ENCODE measurements around the gene SULF2.
A peak's percentile ranks its signal among the peaks of the same experiment; 100 is the strongest.

SULF2 gene

DNA sequence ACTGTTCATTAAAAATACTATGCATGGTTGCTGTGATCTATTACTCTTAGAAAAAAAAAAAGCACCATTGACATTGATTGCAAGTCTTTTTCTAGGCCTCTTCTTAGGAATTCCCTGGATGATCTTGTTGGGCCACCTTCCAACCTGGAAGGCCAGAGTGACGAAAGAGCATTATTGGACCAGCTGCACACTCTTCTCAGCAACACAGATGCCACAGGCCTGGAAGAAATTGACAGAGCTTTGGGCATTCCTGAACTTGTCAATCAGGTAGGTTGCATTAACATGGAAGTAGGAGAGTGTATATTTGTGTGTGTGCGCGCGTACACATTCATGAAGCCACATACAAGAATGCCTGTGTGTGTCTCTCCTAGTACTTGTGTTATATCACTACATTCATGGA lies 143.2 kb downstream of the SULF2 start:
- DNase-seq = no peak

GRCh38 chr20:47638851-47639250 lies 146.4 kb downstream of the SULF2 start:
- DNase-seq = no peak

DNA sequence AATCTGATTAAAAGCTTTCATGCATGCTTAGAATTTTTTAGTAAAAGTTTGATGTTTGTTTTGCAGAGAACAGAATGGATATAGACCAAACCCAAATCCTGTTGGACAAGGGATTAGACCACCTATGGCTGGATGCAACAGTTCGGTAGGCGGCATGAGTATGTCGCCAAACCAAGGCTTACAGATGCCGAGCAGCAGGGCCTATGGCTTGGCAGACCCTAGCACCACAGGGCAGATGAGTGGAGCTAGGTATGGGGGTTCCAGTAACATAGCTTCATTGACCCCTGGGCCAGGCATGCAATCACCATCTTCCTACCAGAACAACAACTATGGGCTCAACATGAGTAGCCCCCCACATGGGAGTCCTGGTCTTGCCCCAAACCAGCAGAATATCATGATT lies 150.0 kb downstream of the SULF2 start:
- no peak for DNase-seq

DNA sequence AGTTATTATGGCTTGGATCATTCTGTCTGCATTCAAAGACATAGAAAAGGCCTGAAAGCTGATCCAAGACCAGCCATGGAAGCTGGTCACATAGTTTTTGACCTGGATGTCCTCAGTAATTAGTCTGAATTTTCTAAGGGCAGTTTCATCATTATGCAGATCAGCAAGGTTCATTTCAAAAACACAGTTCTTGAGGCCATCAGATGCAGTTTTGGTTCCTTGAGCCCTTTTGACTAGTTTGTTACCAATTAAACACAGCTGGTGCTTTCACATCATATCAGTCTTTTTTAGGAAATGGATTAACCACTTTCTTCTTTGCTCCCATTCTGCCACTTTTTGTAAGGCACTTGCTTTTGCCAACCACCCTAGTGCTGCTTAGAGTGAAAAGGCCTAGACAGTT lies 154.2 kb downstream of the SULF2 start:
- DNase-seq = no peak

GRCh38 chr20:47629907-47630306 lies 155.4 kb downstream of the SULF2 start:
- DNase-seq = no peak

DNA sequence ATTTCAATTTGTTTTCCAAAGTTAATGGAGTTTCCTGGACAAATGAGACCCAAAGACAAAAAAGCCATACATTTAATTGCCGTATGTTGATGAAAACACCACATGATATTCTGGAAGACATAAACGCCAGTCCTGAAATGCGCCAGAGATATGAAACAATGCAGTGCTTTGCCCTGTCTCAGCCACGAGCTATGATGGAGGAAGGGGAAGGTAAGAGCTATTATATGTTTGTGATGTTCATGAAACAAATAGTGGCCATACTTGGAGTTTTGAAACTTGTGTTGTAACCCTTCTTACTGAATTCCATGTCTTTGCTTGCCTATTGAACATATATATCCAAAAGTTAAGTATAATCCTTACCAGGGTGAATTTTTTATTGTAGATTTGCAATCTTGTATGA lies 157.7 kb downstream of the SULF2 start:
- DNase-seq = no peak

DNA sequence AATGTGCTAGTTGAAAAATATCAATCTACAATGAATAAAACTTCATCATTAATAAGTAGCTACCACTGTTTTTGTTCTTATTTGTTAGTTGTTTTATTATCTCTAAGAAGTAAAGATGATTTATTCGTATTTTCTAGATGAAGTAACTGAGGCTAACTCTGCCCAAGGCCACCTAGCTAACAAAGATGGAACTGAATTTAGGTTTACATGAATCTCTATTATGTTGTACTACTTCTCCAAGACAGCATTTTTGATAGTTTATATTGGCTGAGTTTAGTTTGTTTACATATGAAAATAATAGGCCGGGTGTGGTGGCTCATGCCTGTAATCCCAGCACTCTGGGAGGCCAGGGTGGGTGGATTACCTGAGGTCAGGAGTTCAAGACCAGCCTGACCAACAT lies 162.1 kb downstream of the SULF2 start:
- DNase-seq = no peak

DNA sequence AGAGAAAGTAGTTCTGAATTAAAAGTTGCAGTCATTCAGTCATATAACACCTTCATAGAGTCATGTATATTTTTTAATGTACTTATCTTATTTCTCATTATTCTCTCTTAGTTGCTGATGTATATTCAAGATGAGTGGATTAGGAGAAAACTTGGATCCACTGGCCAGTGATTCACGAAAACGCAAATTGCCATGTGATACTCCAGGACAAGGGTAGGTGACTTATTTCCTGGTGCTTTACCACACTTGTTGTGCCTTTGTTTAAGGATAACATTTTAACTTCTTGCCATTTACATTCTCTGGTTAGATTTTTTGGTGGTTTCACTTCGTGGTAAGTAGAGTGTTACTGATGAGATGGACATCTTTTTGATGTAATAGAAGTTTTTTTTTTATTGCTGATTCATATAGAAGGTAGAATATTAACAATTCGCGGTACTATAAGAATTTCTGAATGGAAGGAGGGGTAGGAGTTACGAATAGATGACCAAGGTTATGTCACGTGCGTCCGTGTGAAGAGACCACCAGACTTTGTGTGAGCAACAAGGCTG lies 163.1 kb downstream of the SULF2 start:
- DNase-seq = no peak

- DNase-seq = no peak
These were observed 164.2 kb downstream of the SULF2 start for GRCh38 chr20:47620808-47621805.

DNA sequence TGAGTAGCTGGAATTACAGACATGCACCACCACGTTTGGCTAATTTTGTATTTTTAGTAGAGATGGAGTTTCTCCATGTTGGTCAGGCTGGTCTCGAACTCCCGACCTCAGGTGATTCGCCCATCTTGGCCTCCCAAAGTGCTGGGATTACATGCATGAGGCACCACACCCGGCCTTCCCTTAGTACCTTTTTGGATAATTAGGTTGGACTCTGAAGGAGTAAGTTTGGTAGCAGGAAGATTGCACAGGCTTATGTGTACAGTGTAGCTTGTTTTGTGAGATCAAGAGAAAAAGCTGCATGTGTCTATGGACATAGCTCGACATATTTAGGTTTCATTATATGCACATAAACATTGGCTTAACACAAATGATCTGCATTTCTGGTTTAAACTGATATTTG lies 166.8 kb downstream of the SULF2 start:
- DNase-seq = no peak

DNA sequence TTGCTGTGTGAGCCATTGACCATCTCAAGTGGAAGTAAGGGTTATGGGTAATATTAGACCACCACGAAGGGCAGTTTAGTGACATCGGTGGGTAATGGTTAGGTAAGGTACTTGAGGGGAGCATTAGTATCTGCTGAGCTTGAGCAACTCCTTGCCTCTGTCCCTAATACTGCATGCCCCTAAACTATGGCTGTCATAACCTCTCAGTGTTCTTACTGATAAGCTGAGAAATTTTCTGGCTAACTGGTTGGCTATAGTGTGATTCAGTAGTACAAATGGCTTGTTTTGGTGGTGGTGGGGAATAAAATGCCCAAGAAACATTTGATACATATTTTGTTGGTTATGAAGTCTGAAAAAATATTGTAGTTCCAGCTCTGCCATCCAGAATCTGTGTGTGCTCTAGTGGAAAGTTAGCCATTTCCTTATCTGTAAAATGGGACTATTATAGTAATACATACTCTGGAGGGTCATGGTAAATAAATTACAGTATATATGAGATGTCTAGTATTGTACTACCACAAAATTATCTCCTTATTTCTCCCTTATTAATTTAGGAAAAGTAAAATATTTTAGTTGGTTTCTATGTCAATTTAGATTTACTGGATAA lies 170.5 kb downstream of the SULF2 start:
- no peak for DNase-seq

DNA sequence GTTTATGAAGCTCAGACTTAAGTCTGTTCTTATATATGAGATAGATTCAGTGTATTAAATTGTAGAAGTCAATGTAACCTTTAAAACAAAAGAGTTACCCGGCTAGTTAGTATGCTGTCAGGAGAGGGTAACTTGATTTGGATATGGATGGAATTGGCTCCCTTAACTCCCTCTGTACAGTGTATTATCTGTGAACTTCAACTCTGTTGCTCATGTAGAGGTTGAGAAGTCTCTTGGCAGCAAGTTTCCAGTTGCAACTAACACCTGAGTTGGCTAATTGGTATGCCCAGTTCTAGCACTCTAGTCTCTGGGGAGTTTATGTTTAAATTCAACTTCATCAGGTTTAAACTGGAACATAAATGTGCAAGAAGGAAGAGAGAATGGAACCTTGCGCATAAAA lies 172.6 kb downstream of the SULF2 start:
- DNase-seq = no peak

- DNase-seq = no peak
These were observed 173.5 kb downstream of the SULF2 start for GRCh38 chr20:47611785-47612184.

DNA sequence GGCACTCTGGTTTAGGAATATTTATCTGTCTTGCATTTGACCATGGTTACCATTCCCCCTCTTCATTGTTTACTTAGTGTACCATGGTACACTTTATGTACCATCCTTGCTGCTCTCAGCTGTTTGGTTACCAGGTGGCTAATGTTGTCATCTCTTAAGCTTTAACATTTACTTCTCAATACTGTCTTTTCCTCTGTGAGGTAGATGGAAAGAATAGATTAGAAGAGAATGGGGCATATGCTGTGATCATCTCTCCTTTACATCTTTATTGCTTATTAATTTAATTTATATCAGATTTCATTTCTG lies 174.4 kb downstream of the SULF2 start:
- DNase-seq = no peak

DNA sequence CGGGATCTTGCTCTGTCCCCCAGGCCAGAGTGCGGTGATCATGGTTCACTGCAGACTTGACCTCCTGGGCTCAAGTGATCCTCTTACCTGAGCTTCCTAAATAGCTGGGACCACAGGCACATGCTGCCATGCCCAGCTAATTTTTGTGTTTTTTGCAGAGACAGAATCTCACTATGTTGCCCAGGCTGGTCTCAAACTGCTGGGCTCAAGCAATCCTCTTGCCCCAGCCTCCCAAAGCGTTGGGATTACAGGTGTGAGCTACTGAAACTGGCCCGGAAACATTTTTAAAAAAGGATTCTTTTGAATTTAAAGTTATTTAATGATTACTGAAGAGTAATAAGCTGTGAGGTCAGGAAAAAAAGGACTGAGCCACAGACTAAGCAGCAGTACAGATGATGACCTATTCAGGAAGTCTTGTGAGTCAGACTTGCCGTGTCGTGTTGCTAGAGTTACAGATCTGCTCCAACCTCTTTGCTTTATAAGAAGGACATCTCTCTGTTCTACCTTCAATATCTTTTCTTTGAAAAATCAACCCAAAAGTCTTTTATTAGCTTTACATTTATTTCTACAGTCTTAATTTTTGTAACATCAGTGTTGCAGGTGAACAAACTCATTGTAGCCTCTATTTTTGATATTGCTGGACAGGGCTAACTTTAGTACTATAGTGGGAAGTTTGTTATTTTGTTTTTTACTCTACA lies 174.9 kb downstream of the SULF2 start:
- DNase-seq = peak; percentile 65

DNA sequence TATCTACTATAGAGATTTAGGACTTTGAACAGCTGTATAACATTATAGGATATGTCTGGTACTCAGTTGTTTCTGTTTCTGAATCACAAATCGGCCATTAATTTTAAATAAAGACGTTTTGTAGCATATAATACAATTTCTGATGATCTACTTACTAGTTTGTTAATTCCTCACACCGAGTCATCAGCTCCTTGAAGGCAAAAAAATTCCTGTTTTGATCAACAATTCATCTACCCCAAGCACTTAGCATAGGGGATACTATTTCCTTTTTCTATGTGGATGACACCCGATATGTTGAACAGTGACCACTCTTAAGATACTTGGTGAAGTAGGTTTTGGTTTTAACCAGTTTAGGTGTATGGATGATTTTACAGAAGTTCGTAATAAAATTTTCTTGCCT lies 176.3 kb downstream of the SULF2 start:
- no peak for DNase-seq

Measured in NK-92 treated with Interleukin-12 subunit alpha and Interleukin-12 subunit beta, amount 100 ng/mL, for 24 hours (cell line).